DLD1 (cell line): ENCODE data around the gene PATL2.
"Not testable (repeated sequence)": the region's sequence is repeated elsewhere in the genome, so short reads cannot be mapped to it uniquely, and the experiment has no call there.

Source experiments
- in situ Hi-C: cut with HindIII; loops from 2 replicates; pipeline ENCODE4 v1.10.0; 2017; ENCODE audit warnings: low sequenced_read_pairs

The PATL2 gene

GRCh38 chr15:44659056-44659455 is 52.1 kb downstream of the PATL2 start:
- in situ Hi-C loops: no loop called here

- in situ Hi-C loops: no loop called here
Measured at GRCh38 chr15:44657378-44657777, 53.7 kb downstream of the PATL2 start.

- in situ Hi-C loops: no loop called here
Measured at GRCh38 chr15:44656913-44657312, 54.2 kb downstream of the PATL2 start.

GRCh38 chr15:44656298-44656697 is 54.8 kb downstream of the PATL2 start:
- in situ Hi-C loops: no loop called here

- in situ Hi-C loops: no loop called here
Measured at GRCh38 chr15:44654858-44655257, 56.3 kb downstream of the PATL2 start.

- in situ Hi-C loops: no loop called here
Measured at GRCh38 chr15:44647637-44648036, 63.5 kb downstream of the PATL2 start.

GRCh38 chr15:44647036-44647435 is 64.1 kb downstream of the PATL2 start:
- in situ Hi-C loops: no loop called here

GRCh38 chr15:44646460-44646859 is 64.7 kb downstream of the PATL2 start:
- in situ Hi-C loops: no loop called here

- in situ Hi-C loops: no loop called here
Measured at GRCh38 chr15:44641651-44642050, 69.5 kb downstream of the PATL2 start.

GRCh38 chr15:44636976-44637375 is 74.1 kb downstream of the PATL2 start:
- in situ Hi-C loops: no loop called here

- in situ Hi-C loops: no loop called here
Measured at GRCh38 chr15:44633603-44634002, 77.5 kb downstream of the PATL2 start.

GRCh38 chr15:44625286-44625685 is 85.8 kb downstream of the PATL2 start:
- in situ Hi-C loops: not testable (repeated sequence)

- in situ Hi-C loops: no loop called here
Measured at GRCh38 chr15:44623178-44623577, 87.9 kb downstream of the PATL2 start.

- in situ Hi-C loops: no loop called here
Measured at GRCh38 chr15:44620081-44620480, 91.0 kb downstream of the PATL2 start.

- in situ Hi-C loops: no loop called here
Measured at GRCh38 chr15:44616974-44617373, 94.1 kb downstream of the PATL2 start.
